Colon (tissue), 2 donors: ENCODE results near the gene PIK3R4.

Experiments used
- FAIRE-seq: peaks from 2 replicates; lab custom pipeline; 2012; peaks lifted over from hg19 to GRCh38; lab: Jason Lieb, UNC
- donor health status: control.
- donor health status: control.

Gene PIK3R4

GRCh38 chr3:130746246-130747039 is at the start of gene PIK3R4:
Gene PIK3R4 (minus strand): TSS chr3:130746829. CDS start chr3:130745218, 1,611 bp downstream.
- peak; percentile 18 for FAIRE-seq

GRCh38 chr3:130795396-130795795 is 48.8 kb upstream of the PIK3R4 start:
- FAIRE-seq: no peak

- no peak for FAIRE-seq
Observed at GRCh38 chr3:130792246-130792645, 45.6 kb upstream of the PIK3R4 start.

- FAIRE-seq: no peak
Observed at GRCh38 chr3:130789782-130790322, 43.2 kb upstream of the PIK3R4 start.

GRCh38 chr3:130787422-130788068 is 40.9 kb upstream of the PIK3R4 start:
- FAIRE-seq: no peak

- no peak for FAIRE-seq
Observed at GRCh38 chr3:130786306-130786705, 39.7 kb upstream of the PIK3R4 start.

GRCh38 chr3:130783629-130784028 is 37.0 kb upstream of the PIK3R4 start:
- no peak for FAIRE-seq

- no peak for FAIRE-seq
Observed at GRCh38 chr3:130779486-130779885, 32.9 kb upstream of the PIK3R4 start.

- no peak for FAIRE-seq
Observed at GRCh38 chr3:130779031-130779430, 32.4 kb upstream of the PIK3R4 start.

GRCh38 chr3:130773366-130773765 is 26.7 kb upstream of the PIK3R4 start:
- no peak for FAIRE-seq

GRCh38 chr3:130772129-130772528 is 25.5 kb upstream of the PIK3R4 start:
- FAIRE-seq: no peak

GRCh38 chr3:130770644-130771043 is 24.0 kb upstream of the PIK3R4 start:
- FAIRE-seq: no peak

- no peak for FAIRE-seq
Observed at GRCh38 chr3:130761730-130762311, 15.2 kb upstream of the PIK3R4 start.

- FAIRE-seq: no peak
Observed at GRCh38 chr3:130760922-130761321, 14.3 kb upstream of the PIK3R4 start.

GRCh38 chr3:130759692-130760338 is 13.2 kb upstream of the PIK3R4 start:
- peak; percentile 71 for FAIRE-seq

- FAIRE-seq: no peak
Observed at GRCh38 chr3:130758624-130759369, 12.2 kb upstream of the PIK3R4 start.

- no peak for FAIRE-seq
Observed at GRCh38 chr3:130757611-130758150, 11.1 kb upstream of the PIK3R4 start.

- no peak for FAIRE-seq
Observed at GRCh38 chr3:130755666-130756065, 9.0 kb upstream of the PIK3R4 start.

GRCh38 chr3:130748981-130749380 is 2.4 kb upstream of the PIK3R4 start:
- no peak for FAIRE-seq

- no peak for FAIRE-seq
Observed at GRCh38 chr3:130748467-130748861, 1.8 kb upstream of the PIK3R4 start.

- FAIRE-seq: no peak
Observed at GRCh38 chr3:130743354-130743753, 3.3 kb downstream of the PIK3R4 start.
